Measurements from ENCODE around the gene IL18RAP. TPM values are rescaled to one million over a fixed set of nuclear protein-coding genes. Genes with fewer than 3 reads are reported as not detected.

Gene IL18RAP
- total and polyA plus RNA-seq, 2 donors (not counting 1 experiment from before 2014, with no cell fraction given), result 0.22 to 1.4 TPM

DNA sequence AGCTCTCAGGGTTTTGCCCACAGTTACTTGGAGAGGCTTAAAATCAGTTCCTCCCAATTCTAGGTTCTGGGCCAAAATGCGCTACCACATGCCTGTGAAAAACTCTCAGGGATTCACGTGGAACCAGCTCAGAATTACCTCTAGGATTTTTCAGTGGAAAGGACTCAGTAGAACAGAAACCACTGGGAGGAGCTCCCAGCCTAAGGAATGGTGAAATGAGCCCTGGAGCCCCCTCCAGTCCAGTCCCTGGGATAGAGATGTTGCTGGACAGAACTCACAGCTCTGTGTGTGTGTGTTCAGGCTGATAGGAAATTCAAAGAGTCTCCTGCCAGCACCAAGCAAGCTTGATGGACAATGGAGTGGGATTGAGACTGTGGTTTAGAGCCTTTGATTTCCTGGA lies 29.0 kb downstream of the IL18RAP start:
- no peaks in the 10 kb centered on the region for H4K20me1 ChIP-seq (ENCODE audit: control insufficient read depth, insufficient read depth, low read length, poor library complexity, severe bottlenecking)
- H3K27me3 ChIP-seq (replicated peaks in 1 of 4; ENCODE audit: control extremely low read depth in 1 of 4, control insufficient read depth in 3 of 4, insufficient read depth in 4 of 4, low read length in 3 of 4), result no peaks in the 10 kb centered on the region
- no peak overlapping the region for H3K4me3 ChIP-seq (ENCODE audit: control extremely low read depth in 1 of 5, extremely low read depth in 1 of 5, insufficient read depth in 1 of 5, low read depth in 2 of 5, low read length in 4 of 5)
- H3K27ac ChIP-seq (ENCODE audit: low read length in 2 of 2), result no peak overlapping the region
- Mint-ChIP-seq H3K9me3 (ENCODE audit: insufficient read depth) (peaks cover 7% of the 10 kb centered on the region), H3K4me3 (no peak overlapping the region), H3K27me3 (peaks cover 14% of the 10 kb centered on the region), H3K4me1 (no peaks in the 10 kb centered on the region), H3K27ac (no peak overlapping the region)
- ChIA-PET CTCF (interaction anchor here (0.5 to 1.6 kb wide), 5 partner anchors 9 to 1439 kb away, joined by 3 to 5 read pairs (median 4); no protein-coding TSS in a partner anchor), POLR2A (no interaction called here)
- no peaks in the 10 kb centered on the region for H3K79me2 ChIP-seq (ENCODE audit: control insufficient read depth, insufficient read depth, low read length)
- peaks cover 0 to 2% (median 0%) of the 10 kb centered on the region in 3 donors for H3K9me3 ChIP-seq (ENCODE audit: control extremely low read depth in 1 of 3, control insufficient read depth in 2 of 3, insufficient read depth in 1 of 3, low read length in 2 of 3)
- intact Hi-C loops (cut with micrococcal nuclease), result no loop called here
- no peaks in the 10 kb centered on the region for H3K36me3 ChIP-seq (replicated peaks in 1 of 2; ENCODE audit: control extremely low read depth in 1 of 2, control insufficient read depth in 1 of 2, extremely low read depth in 1 of 2, insufficient read depth in 2 of 2, low read length in 1 of 2)
- no peak for DNase-seq
- TF ChIP-seq CTCF (IDR thresholded peaks at IDR 0.05), result no peak
- H3K9ac ChIP-seq (ENCODE audit: low read length), result no peak overlapping the region
- no peak for ATAC-seq (ENCODE audit: low read depth)
- no peaks in the 10 kb centered on the region for H3K4me1 ChIP-seq (ENCODE audit: control insufficient read depth in 2 of 2, insufficient read depth in 2 of 2, low read length in 2 of 2)
- no peak overlapping the region for H2AFZ ChIP-seq (ENCODE audit: insufficient read depth, low read depth, low read length, poor library complexity, severe bottlenecking)
- H3K4me2 ChIP-seq (replicated peaks; ENCODE audit: low read depth, low read length, poor library complexity, severe bottlenecking), result no peak overlapping the region
- WGBS (ENCODE audit: insufficient coverage), result 85% methylated on average over 2 of the region's 2 CpGs

- no peak overlapping the region for H3K27ac Mint-ChIP-seq
- 40% methylated on average over 1 of the region's 4 CpGs for WGBS (ENCODE audit: insufficient coverage)
- Histone ChIP-seq H3K36me3 (replicated peaks in 1 of 2; ENCODE audit: control extremely low read depth in 1 of 2, control insufficient read depth in 1 of 2, extremely low read depth in 1 of 2, insufficient read depth in 2 of 2, low read length in 1 of 2) (no peaks in the 10 kb centered on the region), H2AFZ (ENCODE audit: insufficient read depth, low read depth, low read length, poor library complexity, severe bottlenecking) (no peak overlapping the region), H3K27ac (ENCODE audit: low read length in 2 of 2) (no peak overlapping the region), H3K27me3 (replicated peaks in 1 of 4; ENCODE audit: control extremely low read depth in 1 of 4, control insufficient read depth in 3 of 4, insufficient read depth in 4 of 4, low read length in 3 of 4) (no peaks in the 10 kb centered on the region), H3K4me3 (ENCODE audit: control extremely low read depth in 1 of 5, extremely low read depth in 1 of 5, insufficient read depth in 1 of 5, low read depth in 2 of 5, low read length in 4 of 5) (no peak overlapping the region), H3K9me3 (ENCODE audit: control extremely low read depth in 1 of 3, control insufficient read depth in 2 of 3, insufficient read depth in 1 of 3, low read length in 2 of 3) (peaks cover 0 to 2% (median 0%) of the 10 kb centered on the region in 3 donors), H3K9ac (ENCODE audit: low read length) (no peak overlapping the region), H3K79me2 (ENCODE audit: control insufficient read depth, insufficient read depth, low read length) (no peaks in the 10 kb centered on the region), H3K4me2 (replicated peaks; ENCODE audit: low read depth, low read length, poor library complexity, severe bottlenecking) (no peak overlapping the region), H3K4me1 (ENCODE audit: control insufficient read depth in 2 of 2, insufficient read depth in 2 of 2, low read length in 2 of 2) (no peaks in the 10 kb centered on the region), H4K20me1 (ENCODE audit: control insufficient read depth, insufficient read depth, low read length, poor library complexity, severe bottlenecking) (no peaks in the 10 kb centered on the region)
- no peaks in the 10 kb centered on the region for H3K4me1 Mint-ChIP-seq
- DNase-seq, result no peak
- no peak overlapping the region for H3K4me3 Mint-ChIP-seq
- TF ChIP-seq EZH2 (IDR thresholded peaks at IDR 0.05; ENCODE audit: borderline replicate concordance, insufficient read depth, low read depth, low read length, poor library complexity, severe bottlenecking) (no peak), CTCF (IDR thresholded peaks at IDR 0.05) (no peak)
- intact Hi-C loops (cut with micrococcal nuclease), result no loop called here
- peaks cover 15% of the 10 kb centered on the region for H3K27me3 Mint-ChIP-seq
- CTCF ChIA-PET, result interaction anchor here (1.4 to 1.6 kb wide), 3 partner anchors 23 to 213 kb away, joined by 3 to 4 read pairs (median 4); no protein-coding TSS in a partner anchor
- POLR2A ChIA-PET, result no interaction called here
- no peak for ATAC-seq (ENCODE audit: low read depth)
- peaks cover 7% of the 10 kb centered on the region for H3K9me3 Mint-ChIP-seq (ENCODE audit: insufficient read depth)
Observed at GRCh38 chr2:102453501-102453900, 30.5 kb downstream of the IL18RAP start.

All from B cell (primary cell).